ENCODE measurements around the gene TNS3.

Gene TNS3

GRCh38 chr7:47521011-47521795 is 60.7 kb downstream of the TNS3 start:
- H3K4me3 ChIP-seq (ENCODE audit: low read depth, low read length) = no peak overlapping the region
- TF ChIP-seq, protein P1, sequence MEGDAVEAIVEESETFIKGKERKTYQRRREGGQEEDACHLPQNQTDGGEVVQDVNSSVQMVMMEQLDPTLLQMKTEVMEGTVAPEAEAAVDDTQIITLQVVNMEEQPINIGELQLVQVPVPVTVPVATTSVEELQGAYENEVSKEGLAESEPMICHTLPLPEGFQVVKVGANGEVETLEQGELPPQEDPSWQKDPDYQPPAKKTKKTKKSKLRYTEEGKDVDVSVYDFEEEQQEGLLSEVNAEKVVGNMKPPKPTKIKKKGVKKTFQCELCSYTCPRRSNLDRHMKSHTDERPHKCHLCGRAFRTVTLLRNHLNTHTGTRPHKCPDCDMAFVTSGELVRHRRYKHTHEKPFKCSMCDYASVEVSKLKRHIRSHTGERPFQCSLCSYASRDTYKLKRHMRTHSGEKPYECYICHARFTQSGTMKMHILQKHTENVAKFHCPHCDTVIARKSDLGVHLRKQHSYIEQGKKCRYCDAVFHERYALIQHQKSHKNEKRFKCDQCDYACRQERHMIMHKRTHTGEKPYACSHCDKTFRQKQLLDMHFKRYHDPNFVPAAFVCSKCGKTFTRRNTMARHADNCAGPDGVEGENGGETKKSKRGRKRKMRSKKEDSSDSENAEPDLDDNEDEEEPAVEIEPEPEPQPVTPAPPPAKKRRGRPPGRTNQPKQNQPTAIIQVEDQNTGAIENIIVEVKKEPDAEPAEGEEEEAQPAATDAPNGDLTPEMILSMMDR (IDR thresholded peaks at IDR 0.05; ENCODE audit: low read depth, low read length) = no peak

DNA sequence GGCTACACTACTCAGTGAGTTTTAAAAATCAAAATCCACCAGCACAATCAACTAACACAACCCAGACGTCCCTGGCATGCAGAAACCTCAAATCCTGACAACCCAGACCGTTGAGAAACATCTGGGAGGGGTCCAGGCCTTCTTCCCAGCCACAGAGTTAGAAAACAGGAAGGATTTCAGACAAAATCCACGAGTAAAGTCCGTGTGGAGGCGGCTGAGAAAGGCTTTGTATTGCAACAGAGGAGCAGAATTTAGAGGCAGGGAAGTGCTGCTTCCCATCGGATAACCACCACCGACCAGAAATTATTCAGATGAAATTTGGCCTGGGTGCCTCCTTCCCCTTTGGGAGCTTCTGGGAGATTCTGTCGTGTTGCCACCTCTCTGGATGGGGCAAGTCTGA is 61.5 kb downstream of the TNS3 start:
- TF ChIP-seq, protein P1 (IDR thresholded peaks at IDR 0.05; ENCODE audit: low read depth, low read length) = no peak
- H3K4me3 ChIP-seq (ENCODE audit: low read depth, low read length) = no peak overlapping the region

- H3K4me3 ChIP-seq (ENCODE audit: low read depth, low read length) = no peak overlapping the region
- TF ChIP-seq, protein P1 (IDR thresholded peaks at IDR 0.05; ENCODE audit: low read depth, low read length) = no peak
These were observed 63.1 kb downstream of the TNS3 start for GRCh38 chr7:47518827-47519226.

GRCh38 chr7:47517821-47518480 is 64.0 kb downstream of the TNS3 start:
- H3K4me3 ChIP-seq (ENCODE audit: low read depth, low read length) = no peak overlapping the region
- TF ChIP-seq, protein P1 (IDR thresholded peaks at IDR 0.05; ENCODE audit: low read depth, low read length) = no peak

DNA sequence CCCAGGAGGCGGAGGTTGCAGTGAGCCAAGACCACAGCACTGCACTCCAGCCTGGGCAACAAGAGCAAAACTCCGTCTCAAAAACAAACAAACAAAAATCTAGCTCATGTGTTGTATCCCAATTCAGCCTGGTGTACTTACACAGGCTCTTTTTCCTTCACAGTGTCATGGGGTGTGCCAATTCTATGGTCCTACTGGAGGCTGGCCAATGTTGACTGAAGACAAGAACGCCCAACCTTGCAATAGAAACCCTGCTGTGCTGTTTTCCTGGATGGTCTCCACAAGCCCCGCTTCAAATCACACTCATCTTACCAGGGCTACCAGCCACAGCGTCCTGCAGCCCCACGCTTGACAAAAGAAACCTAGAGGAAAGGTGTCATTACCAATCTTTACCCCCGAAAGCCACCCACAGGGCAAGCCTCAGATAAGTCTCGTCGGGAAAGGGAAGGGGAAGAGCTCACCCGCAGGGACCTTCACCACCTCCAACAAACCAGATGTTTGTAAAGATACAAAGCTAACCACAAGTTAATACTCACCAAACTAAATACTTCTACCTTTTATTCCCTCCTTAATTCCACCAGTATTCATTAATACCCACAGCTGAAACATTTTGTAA is 64.8 kb downstream of the TNS3 start:
- TF ChIP-seq, protein P1 (IDR thresholded peaks at IDR 0.05; ENCODE audit: low read depth, low read length) = no peak
- no peak overlapping the region for H3K4me3 ChIP-seq (ENCODE audit: low read depth, low read length)

- TF ChIP-seq, protein P1 (IDR thresholded peaks at IDR 0.05; ENCODE audit: low read depth, low read length) = no peak
- no peak overlapping the region for H3K4me3 ChIP-seq (ENCODE audit: low read depth, low read length)
These were observed 65.5 kb downstream of the TNS3 start for GRCh38 chr7:47516386-47516785.

Measured in WI38 (cell line).